HG03354 (cell line): ENCODE data around the gene AP1S3.

ENCODE experiments used
- ATAC-seq: cut with Tn5 transposase; IDR thresholded peaks from one replicate; pipeline ENCODE4 v1.9.1; 2021; ENCODE audit warnings: mild to moderate bottlenecking; ENCODE audit not compliant: unreplicated experiment, poor library complexity, severe bottlenecking

Gene AP1S3

DNA sequence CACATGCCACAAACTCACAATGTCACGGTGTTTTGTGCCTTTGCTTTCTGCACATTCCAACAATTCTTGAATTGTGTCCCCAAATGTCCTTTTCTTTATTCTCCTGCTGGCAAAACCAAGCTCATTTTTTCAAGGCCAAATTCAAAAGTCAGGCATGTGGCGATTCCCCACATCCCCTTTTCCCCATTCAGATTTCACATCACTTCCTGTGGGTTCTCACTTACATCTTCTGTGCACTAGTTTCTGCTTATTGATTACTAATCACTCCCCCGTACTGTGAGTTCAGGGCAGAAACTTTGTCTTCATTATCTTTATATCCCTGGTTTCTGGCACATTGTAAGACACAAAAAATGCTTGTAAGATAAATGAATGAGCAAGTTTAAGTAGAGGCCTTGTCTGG, 69.2 kb downstream of the AP1S3 start:
- no peak for ATAC-seq

DNA sequence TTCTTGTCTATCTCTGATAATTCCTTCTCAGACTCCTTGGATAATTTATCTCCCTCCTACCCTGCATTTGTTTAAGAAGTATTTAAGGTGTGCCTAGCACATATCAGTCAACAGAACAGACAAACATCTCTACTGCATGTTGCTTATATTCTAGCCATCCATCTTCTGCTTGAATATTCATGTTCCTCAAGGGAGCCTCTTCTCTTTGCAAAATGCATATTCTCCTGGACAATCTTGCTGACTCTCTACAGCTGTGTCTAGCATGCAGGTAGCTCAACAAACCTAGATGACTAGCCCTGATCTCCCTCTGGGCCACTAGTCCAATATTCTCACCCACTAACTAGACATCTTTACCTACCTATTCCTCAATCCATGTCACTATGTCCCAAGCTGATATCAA, 70.0 kb downstream of the AP1S3 start:
- no peak for ATAC-seq

DNA sequence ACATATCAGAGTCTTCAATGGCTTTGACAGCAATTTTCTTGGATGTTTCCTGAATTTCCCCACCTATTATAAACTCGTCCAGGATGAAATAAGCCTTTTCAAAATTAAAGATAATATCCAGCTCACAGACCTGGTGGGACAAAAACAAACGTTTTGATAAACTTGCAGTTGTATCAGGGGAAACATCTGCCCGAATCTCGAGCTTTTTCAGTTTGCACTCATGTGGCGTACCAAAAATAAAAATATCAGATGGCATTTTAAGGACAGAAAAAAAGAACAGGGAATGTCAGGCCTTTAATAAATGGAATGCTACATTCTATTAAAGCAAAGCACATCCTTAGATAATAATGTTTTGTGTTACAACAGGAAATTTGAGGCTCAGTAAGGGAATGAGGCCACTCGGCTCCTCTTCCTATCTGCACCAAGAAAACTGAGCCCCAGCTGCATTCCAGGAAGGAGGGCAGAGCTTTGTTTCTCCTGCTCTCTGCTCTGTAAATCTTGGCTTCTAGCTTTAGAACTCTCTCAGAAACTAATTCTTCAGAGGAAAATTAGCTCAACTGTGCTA, 72.1 kb downstream of the AP1S3 start:
- no peak for ATAC-seq

GRCh38 chr2:223764796-223765195, 72.6 kb downstream of the AP1S3 start:
- no peak for ATAC-seq

DNA sequence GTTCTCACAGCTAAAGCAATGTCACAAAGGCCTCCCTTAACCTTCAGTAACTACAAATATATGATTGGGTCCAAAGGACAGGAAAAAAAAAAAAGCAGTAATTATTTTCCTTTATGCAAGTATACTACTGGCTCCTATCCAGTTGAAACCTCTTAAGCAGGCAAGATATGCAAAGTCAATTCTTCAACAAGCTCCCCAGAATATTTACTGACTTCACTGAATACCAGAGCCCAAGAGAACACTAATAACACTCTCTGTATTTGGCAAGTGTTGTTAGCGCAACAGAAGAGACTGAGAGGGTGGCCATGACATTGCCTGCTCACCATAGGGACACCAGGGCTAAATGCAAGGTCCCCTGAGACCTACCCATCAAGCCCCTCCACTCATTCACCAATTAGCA, 74.5 kb downstream of the AP1S3 start:
- no peak for ATAC-seq

GRCh38 chr2:223761746-223762145, 75.6 kb downstream of the AP1S3 start:
- peak; percentile 79 for ATAC-seq

DNA sequence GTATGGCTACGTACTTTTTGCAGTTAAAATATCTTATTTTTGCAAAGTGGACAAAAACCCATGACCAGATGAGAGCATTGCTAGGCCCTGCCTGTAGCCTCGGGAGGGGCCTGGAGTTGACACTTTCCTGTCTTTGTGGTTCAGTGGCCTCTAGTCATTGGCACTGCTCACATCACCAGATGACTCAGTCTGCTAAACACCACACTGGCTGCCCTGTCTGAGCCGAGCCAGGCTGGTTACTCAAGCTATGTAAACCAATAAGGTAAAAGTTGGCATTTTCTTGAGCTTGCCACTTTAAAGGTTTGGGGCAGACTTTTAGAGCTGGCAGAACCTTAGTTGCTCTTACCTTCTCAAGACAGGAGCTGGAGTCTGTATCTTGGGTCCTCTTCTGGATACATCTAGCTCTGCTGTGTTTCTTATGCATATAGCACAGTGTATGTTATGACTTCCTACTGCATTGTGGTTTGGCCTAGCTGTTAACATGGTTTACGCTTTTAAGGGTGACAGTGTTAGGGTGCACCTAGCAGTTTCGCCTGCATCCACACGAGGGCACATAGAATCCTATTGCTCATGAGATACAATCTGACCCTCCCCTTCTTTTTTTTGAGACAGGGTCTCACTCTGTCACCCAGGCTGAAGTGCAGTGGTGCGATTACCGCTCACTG, 76.4 kb downstream of the AP1S3 start:
- ATAC-seq, result peak; percentile 82

GRCh38 chr2:223759569-223760430, 77.6 kb downstream of the AP1S3 start:
- ATAC-seq, result no peak

GRCh38 chr2:223758131-223758840, 79.1 kb downstream of the AP1S3 start:
- ATAC-seq, result no peak

DNA sequence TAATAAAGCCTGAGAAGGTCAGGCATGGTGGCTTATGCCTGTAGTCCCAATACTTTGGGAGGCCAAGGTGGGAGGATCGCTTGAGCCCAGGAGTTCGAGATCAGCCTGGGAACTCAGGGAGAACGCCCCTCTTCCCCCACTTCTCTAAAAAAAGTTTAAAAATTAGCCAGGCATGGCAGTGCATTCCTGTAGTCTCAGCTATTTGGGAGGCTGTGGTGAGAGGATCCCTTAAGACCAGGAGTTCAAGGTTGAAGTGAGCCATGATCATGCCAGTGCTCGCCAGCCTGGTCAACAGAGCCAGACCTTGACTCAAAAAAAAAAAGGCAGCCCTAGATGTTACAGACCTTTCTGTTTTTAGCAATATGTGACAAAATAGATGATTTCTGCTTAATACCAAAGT, 83.4 kb downstream of the AP1S3 start:
- ATAC-seq, result no peak

DNA sequence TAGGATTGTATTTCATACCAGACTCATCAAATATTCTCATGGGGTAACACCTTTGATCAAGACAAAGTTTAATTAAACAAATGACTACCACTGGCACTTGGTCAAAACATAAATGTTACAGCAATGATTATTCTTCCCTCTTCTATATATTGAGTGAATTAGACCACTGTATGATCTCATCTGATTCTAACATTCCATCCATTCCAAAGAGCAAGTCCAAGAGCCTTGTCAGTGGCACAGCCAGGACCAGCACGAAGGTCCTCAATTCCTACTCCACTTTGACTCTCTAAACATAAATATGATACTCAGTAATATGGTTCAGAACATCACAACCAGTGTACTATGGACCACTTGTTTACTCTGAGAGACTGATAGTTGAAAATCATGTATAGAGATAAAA, 86.4 kb downstream of the AP1S3 start:
- ATAC-seq, result no peak

DNA sequence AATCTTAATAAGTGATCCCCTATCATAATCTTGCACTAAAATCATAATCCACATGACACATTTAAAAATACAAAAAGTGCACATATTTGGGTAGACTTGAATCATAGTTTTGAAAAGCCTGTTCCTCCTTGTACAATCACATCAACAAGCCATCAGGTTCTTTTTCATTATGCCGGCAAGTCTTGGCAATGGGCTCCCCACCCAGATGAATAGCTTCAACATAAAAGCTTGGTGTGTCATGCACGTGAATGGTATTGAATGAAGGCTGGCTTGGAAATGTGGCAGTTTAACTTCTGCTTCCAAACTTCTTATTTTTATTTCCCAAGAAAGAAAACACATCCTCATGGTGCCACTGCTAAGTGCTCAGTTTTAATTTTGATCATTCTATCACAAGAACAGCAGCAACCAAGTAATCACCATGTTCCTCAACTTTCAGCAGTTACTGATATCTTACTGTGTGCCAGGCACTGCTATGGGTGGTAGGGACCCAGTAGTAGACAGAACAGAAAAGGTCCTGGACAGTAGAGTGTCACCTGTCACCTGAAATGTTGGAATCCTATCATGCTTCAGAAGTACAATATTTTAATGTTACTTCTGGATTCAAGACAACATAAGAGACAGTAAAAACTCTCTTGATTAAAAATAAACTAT, 89.9 kb downstream of the AP1S3 start:
- no peak for ATAC-seq

DNA sequence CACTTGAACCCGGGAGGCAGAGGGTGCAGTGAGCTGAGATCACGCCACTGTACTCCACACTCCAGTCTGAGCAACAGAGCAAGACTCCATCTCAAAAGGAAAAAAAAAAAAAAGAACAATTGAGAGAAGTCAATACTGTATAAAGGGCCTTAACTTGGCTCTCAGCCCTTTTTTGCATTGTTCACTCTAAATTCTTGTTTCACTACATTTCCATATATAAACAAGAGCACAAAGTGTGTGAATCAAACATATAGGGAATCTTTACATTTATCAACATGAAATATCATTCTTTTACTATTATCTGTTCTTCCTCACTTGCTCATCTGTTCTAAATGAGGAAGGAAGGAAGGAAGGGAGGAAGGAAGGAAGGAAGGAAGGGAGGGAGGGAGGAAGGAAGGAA, 90.8 kb downstream of the AP1S3 start:
- ATAC-seq, result no peak

- no peak for ATAC-seq
These were observed 92.8 kb downstream of the AP1S3 start for GRCh38 chr2:223744580-223744979.

DNA sequence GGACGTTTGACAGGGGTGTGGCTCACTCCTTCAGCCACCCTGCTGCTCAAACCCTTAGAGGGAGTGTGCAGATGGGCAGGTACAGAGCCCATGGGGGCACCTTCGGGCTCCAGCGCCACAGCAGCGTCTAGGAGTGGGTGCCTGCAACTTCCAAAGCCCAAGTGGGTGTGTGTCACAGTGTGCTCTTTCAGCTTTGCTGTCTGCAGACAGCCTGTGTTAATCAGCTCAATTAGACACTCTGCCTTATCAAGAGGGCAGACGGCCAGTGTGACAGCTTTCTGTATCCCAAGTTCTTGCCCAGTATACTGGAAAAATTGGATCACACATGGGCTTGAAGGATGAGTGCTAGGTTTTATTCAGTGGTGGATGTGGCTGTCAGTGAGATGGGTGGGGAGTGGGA, 96.7 kb downstream of the AP1S3 start:
- ATAC-seq, result no peak

DNA sequence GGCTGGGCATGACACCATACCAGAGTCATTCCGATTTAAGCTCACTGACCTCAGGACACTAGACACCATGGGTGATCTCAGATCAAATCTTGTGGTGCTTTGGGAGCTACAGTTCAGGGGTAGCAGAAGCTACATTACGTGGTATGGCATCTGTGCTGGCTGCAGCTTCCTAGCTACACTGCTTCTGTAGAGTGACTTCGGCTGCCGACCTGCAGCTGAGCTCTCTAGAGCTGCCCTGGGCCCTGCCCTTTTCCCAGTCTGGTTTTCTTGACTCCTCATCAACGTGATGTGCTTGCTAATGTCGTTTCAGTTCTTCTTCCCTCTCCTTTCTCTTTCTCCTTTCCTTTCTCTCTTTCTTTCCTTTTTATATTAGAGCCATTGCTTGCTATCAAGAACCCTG, 100.2 kb downstream of the AP1S3 start:
- ATAC-seq, result no peak

DNA sequence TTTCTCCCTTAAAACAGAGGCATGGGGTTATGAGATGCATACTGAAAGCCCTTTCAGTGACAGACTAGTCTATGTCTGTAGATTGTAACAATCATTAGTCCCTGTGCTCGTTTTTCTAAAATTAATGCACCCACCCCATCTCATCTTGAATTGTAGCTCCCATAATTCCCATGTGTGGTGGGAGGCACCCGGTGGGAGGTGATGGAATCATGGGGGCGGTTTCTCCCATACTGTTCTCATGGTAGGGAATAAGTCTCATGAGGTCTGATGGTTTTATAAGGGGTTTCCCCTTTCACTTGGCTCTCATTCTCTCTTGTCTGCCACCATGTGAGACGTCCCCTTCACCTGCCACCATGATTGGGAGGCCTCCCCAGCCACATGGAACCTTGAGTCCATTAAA, 100.9 kb downstream of the AP1S3 start:
- ATAC-seq, result no peak

GRCh38 chr2:223735659-223736244, 101.6 kb downstream of the AP1S3 start:
- no peak for ATAC-seq

GRCh38 chr2:223735035-223735640, 102.2 kb downstream of the AP1S3 start:
- no peak for ATAC-seq
